Measurements from ENCODE around the gene CDC42SE2.
A peak's percentile ranks its signal among the peaks of the same experiment; 100 is the strongest.
"Not testable (repeated sequence)": the region's sequence is repeated elsewhere in the genome, so short reads cannot be mapped to it uniquely, and the experiment has no call there.

Gene CDC42SE2

GRCh38 chr5:131396630-131397273 is 132.9 kb downstream of the CDC42SE2 start:
- DNase-seq: no peak

- DNase-seq: not testable (repeated sequence)
Measured at GRCh38 chr5:131399007-131399406, 135.2 kb downstream of the CDC42SE2 start.

GRCh38 chr5:131400585-131400984 is 136.7 kb downstream of the CDC42SE2 start:
- DNase-seq: no peak

- no peak for DNase-seq
Measured at GRCh38 chr5:131405674-131406073, 141.8 kb downstream of the CDC42SE2 start.

GRCh38 chr5:131406076-131406475 is 142.2 kb downstream of the CDC42SE2 start:
- DNase-seq: no peak

DNA sequence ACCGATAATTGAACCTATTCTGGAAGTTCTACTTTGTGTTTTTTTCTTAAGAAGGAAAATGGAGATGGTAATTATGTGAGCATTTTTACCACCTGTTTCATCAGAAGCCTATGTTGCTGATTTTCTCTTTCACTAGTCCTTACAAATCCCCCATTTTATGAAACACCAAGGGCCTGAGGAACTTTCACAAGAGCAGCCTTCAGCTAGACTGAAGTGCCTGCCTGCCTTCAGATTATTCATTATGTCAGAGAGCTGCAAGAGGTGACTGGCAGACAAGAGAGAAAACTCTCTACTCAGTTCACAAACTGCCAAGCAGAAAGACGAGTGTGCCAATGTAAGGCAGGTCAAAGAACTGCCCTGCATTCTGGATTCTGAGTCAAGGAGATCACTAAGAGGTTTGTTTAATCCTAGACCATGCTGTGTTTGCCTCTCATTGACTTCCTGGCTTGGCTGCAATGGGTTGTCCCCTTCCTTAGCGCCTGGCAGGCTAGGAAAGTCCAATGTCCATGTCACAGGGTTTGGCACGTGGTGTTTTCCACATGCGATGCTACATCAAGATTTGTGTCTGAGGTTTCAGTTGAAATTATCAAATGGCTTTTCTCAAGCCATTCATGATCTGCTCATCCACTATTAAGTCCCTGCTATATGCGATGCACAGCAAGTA is 143.3 kb downstream of the CDC42SE2 start:
- no peak for DNase-seq

GRCh38 chr5:131413605-131414559 is 150.0 kb downstream of the CDC42SE2 start:
- no peak for DNase-seq

- no peak for DNase-seq
Measured at GRCh38 chr5:131416729-131417128, 152.9 kb downstream of the CDC42SE2 start.

DNA sequence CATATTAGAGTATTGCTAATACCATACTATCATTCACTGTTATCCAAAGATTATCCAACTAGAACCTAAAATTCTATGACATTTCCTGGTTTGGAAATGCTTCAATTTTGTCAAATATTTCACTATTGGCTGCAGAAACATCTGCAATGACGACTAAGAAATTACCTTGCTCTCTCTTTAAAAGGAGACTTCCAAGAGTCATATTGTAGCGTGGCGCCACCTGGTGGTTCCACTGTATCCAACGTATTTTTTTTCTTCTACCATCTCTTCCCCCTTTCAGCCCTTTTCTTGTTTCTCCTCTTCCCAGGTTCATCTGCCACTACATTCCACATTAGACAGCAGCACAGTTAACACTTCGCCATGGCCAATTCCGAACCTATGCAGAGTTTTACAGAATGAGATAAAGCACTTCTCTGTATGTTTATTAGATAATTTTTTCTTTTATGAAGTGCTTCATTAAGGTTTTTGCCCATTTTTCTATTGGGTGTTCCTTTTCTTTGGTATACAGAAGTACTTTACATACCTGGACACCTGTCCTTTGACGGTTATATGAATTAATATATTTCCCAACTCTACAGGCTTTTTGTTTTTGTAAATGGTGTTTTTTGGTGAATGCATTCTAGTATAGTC is 153.5 kb downstream of the CDC42SE2 start:
- peak; percentile 86 for DNase-seq

- DNase-seq: no peak
Measured at GRCh38 chr5:131418846-131419245, 155.0 kb downstream of the CDC42SE2 start.

DNA sequence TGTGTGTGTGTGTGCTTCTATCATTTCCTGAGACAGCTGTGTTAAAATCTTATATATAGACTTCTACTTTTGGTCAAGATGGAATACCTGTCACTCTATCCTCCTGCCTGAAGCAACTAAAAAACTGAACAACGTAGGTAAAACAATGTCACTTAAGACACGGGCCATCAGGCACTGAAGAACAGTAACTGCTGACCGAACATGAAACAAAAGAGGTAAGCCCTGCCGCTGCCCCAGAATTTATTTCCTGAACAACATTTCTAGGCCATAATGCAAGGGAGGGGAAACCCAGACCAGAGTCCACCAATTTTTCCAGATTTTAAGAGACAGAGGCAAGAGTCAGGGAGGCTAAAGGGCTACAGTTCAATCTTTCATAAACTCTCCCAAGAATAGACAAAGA is 156.0 kb downstream of the CDC42SE2 start:
- DNase-seq: no peak

DNA sequence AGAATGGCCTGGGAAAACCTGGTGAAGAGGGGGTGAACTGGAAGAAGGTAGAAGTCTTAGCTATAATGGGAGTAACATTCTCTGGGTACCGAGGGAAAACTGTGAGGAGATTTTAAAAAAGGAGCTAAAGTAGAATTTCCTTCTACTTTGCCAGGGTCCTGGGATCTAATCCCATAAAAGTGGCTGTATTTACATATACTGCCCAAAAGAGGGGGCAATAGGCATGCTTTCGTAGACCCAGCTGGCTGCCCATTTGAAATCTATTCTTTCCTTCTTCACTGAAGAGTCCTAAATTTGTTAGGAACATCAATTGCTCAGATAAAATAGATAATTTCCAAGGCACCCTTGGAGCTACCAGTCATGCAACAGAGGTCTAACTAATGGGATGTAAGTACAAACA is 159.2 kb downstream of the CDC42SE2 start:
- no peak for DNase-seq

DNA sequence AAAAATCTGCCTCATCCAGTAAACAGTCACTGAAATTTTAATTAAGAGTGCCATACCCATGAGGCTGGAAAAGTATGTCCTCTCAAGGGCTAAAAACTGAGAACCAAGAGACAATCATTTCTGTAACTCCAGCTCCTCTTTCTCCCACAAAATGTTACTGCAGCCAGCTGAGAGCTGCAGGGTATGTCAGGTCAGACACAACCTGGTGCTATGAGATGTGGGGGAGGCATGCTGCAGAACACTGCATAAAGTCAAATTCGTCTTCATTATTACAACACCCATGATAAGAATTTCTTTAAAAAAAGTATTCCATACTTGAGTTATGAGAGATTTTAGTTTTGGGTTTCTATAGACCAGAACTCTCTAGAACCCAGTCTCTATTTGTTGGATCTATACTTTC is 162.2 kb downstream of the CDC42SE2 start:
- no peak for DNase-seq

- no peak for DNase-seq
Measured at GRCh38 chr5:131430794-131431193, 166.9 kb downstream of the CDC42SE2 start.

DNA sequence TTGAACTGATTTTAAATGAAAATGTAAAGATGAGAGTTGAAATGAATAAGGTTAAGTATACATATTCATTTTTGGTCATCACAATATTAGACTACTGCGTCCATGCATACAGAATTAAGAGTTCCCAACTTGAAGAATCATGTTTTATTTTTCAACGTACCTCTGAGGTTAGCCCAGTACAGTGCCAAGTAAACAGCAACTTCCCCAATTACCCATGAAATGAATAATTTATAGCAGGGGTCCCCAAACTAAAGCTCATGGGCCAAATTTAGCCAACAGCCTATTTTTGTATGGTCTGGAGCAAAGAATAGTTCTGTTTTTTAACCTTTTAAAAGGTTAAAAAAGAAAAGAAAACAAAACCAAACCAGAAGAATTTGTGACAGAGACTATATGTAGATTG is 167.9 kb downstream of the CDC42SE2 start:
- DNase-seq: no peak

GRCh38 chr5:131433109-131433508 is 169.3 kb downstream of the CDC42SE2 start:
- no peak for DNase-seq

GRCh38 chr5:131436081-131436480 is 172.2 kb downstream of the CDC42SE2 start:
- DNase-seq: no peak

DNA sequence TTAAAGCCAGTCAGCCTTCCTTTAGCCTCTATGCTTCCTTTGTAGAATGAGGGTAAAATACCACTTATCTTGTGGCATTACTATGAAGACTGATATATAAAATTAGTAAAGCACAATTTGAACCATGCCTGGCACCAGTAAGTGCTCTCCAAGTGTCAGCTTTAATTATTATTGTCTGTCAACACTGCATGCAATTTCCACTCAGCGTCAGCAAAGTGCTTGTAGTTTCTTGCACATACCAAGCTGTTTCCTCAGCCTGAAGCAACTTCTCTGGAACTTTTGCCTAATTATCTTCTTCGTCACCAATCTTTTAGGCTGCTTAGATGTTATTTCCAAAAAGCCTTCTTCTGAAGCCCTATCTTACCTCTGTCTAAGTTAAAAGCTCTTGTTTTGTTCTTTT is 177.3 kb downstream of the CDC42SE2 start:
- no peak for DNase-seq
